Vagina (tissue), 2 donors: Measurements from ENCODE around the gene PRDM16.

Experiments
- POLR2A ChIP-seq, 2 donors: fragments of 450-650 bp; IDR thresholded peaks; one replicate each; pipeline ENCODE4 v1.6.1; 2017; ENCODE audit warnings: antibody characterized with exemption in 2 of 2, mild to moderate bottlenecking in 2 of 2, moderate library complexity in 2 of 2
- POLR2AphosphoS5 ChIP-seq, 2 donors: sonication (generic); formaldehyde crosslinking; IDR thresholded peaks; one replicate each; pipeline ENCODE4 v1.9.0; 2017; ENCODE audit warnings: antibody characterized with exemption in 2 of 2, mild to moderate bottlenecking in 2 of 2, low read depth in 1 of 2; ENCODE audit not compliant: insufficient read depth in 1 of 2

GRCh38 chr1:3336641-3337630 is 267.9 kb downstream of the PRDM16 start:
- TF ChIP-seq POLR2A (IDR thresholded peaks at IDR 0.05) (no peak), POLR2AphosphoS5 (IDR thresholded peaks at IDR 0.05; ENCODE audit: insufficient read depth in 1 of 2, low read depth in 1 of 2) (no peak)
